ENCODE results near the gene PPRC1. TPM values are rescaled to one million over a fixed set of nuclear protein-coding genes. Genes with fewer than 3 reads are reported as not detected.

PPRC1 gene
- total and polyA plus RNA-seq, 3 experiments from 2014 or later: 20.7 to 106 (median 105) TPM

DNA sequence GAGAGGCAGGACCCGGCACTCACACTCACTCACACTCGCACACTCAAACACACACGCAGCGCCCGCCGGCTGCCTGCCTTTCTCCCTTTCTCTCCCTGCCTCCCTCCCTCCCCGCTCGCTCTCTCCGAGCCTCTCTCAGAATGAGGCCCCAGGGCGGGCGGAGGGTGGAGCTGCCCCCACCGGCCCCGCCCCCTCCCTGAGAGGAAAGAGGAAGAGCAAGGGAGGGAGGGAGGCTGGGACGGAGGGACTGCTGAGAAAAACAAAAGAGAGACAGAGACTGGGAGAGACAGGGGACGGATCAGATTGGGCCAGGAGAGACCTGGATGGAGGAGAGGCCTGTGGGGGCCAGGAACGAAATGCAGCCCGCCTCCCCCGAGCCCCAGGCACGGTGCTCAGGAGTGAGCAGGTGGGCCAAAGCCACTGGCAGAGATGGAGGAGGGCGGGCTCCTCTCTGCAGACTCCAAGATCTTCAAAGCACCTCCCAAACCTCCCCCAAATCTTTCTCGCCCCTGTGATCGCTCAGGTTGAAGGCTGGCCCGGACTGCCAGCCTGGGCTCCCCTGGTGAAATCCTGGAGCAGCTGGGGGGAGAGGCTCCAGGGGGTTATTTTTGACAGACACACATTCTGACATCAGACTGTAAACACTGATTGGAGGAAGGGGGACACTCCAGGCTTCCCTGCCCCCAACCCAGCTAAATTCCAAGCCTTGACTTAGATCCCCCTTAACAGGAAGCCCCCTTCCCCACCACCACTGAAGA, 17.8 kb upstream of the PPRC1 start:
- H3K27me3 Mint-ChIP-seq: no peaks in the 10 kb centered on the region

DNA sequence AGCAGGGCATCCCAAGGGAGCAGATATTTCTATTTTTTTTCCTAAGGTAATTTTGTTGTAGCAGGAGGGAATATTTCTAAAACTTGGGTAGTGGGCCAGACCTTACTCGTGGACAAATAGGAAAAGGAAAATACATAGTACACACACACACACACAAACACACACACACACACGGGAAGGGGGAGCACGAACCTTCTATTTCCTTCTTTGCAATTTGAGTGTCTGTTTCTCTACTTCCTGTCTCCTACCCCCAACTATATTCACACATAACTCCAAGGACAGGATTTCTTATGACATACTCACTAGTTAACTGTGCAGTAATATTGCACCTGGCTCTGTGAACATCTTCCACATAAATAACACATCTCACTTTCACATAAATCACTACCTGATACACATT, 17.1 kb upstream of the PPRC1 start:
- Mint-ChIP-seq H3K9me3 (no peaks in the 10 kb centered on the region), H3K27me3 (no peaks in the 10 kb centered on the region), H3K4me3 (peak overlapping the region; percentile 86 to 97 (median 91)), H3K27ac (peak overlapping the region; percentile 84 to 98 (median 92)), H3K4me1 (peaks cover 66 to 78% (median 67%) of the 10 kb centered on the region in 3 donors), H3K36me3 (peaks cover 0 to 23% (median 0%) of the 10 kb centered on the region in 3 donors)
- H3K9me3 ChIP-seq (ENCODE audit: low read length): no peaks in the 10 kb centered on the region
- DNase-seq: peak in 2 of 5 donors; percentile 25 to 34
- ChIA-PET CTCF (interaction anchor here (0.9 to 3.6 kb wide), 4 partner anchors 13 to 54 kb away, joined by 3 to 19 read pairs (median 9); partner anchors contain the start of gene PPRC1), POLR2A (interaction anchor here (0.5 to 1.9 kb wide), 2 partner anchors 39 to 60 kb away, joined by 3 to 5 read pairs; partner anchors contain the start of gene ARMH3)
- peak overlapping the region; percentile 48 for H3K27ac ChIP-seq (ENCODE audit: low read depth, low read length)
- H3K4me3 ChIP-seq (ENCODE audit: low read length): peak overlapping the region; percentile 73
- peaks cover 72% of the 10 kb centered on the region for H3K4me1 ChIP-seq (ENCODE audit: insufficient read depth, low read length)
- no peaks in the 10 kb centered on the region for H3K27me3 ChIP-seq (ENCODE audit: insufficient read depth, low read length, poor library complexity, severe bottlenecking)
- H3K36me3 ChIP-seq (ENCODE audit: insufficient read depth, low read length): peaks cover 8% of the 10 kb centered on the region

More for the DNA sequence above, 17.8 kb upstream of the PPRC1 start:
- Histone ChIP-seq H3K27ac (ENCODE audit: low read depth, low read length) (peak overlapping the region; percentile 48), H3K27me3 (ENCODE audit: insufficient read depth, low read length, poor library complexity, severe bottlenecking) (no peaks in the 10 kb centered on the region), H3K9me3 (ENCODE audit: low read length) (no peaks in the 10 kb centered on the region), H3K36me3 (ENCODE audit: insufficient read depth, low read length) (peaks cover 16% of the 10 kb centered on the region), H3K4me3 (ENCODE audit: low read length) (peak overlapping the region; percentile 73), H3K4me1 (ENCODE audit: insufficient read depth, low read length) (peaks cover 72% of the 10 kb centered on the region)
- ChIA-PET CTCF (interaction anchor here (0.9 to 3.6 kb wide), 5 partner anchors 13 to 54 kb away, joined by 3 to 19 read pairs (median 6); partner anchors contain the start of genes NOLC1 and PPRC1), POLR2A (interaction anchor here (1.9 kb wide), 1 partner anchor 60 kb away, joined by 5 read pairs; the partner anchor contains the start of gene ARMH3)
- peak overlapping the region; percentile 86 to 97 (median 91) for H3K4me3 Mint-ChIP-seq
- DNase-seq: peak; percentile 67 to 85 (median 79)
- H3K9me3 Mint-ChIP-seq: no peaks in the 10 kb centered on the region
- peak overlapping the region; percentile 84 to 98 (median 92) for H3K27ac Mint-ChIP-seq
- peaks cover 2 to 28% (median 4%) of the 10 kb centered on the region in 3 donors for H3K36me3 Mint-ChIP-seq
- H3K4me1 Mint-ChIP-seq: peaks cover 66 to 79% (median 67%) of the 10 kb centered on the region in 3 donors

DNA sequence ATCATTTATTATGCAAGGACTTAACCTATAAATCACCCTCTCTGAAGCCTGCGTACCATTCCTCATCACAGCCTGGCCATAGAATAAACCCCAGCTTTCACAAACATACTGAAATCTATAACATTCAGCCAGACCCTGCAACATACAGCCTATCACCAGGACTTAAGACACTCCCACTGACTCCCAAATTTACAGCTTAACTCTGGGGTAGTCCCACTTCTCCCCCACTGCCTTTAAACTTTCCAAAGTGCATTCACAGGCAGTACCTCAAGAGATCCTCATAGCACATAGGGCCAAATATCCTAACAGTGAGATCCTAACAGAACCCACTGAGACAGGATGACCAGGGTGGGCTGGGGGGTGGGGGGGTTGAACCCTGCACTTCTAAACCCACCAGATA, 16.2 kb upstream of the PPRC1 start:
- ChIA-PET POLR2A (interaction anchor here (0.7 to 1.9 kb wide), 3 partner anchors 48 to 320 kb away, joined by 3 to 5 read pairs (median 3); partner anchors contain the start of gene ARMH3), CTCF (no interaction called here)
- no peaks in the 10 kb centered on the region for H3K9me3 ChIP-seq (ENCODE audit: low read length)
- Mint-ChIP-seq H3K27me3 (no peaks in the 10 kb centered on the region), H3K4me1 (peaks cover 68 to 81% (median 75%) of the 10 kb centered on the region in 3 donors), H3K27ac (peak overlapping the region; percentile 66 to 98 (median 92)), H3K4me3 (peak overlapping the region in 6 of 7 donors; percentile 4 to 94 (median 87)), H3K9me3 (no peaks in the 10 kb centered on the region), H3K36me3 (peaks cover 0 to 17% (median 0%) of the 10 kb centered on the region in 3 donors)
- H3K36me3 ChIP-seq (ENCODE audit: insufficient read depth, low read length): no peaks in the 10 kb centered on the region
- H3K27me3 ChIP-seq (ENCODE audit: insufficient read depth, low read length, poor library complexity, severe bottlenecking): no peaks in the 10 kb centered on the region
- no peak overlapping the region for H3K27ac ChIP-seq (ENCODE audit: low read depth, low read length)
- no peak for DNase-seq
- H3K4me1 ChIP-seq (ENCODE audit: insufficient read depth, low read length): peaks cover 79% of the 10 kb centered on the region
- H3K4me3 ChIP-seq (ENCODE audit: low read length): peak overlapping the region; percentile 8

DNA sequence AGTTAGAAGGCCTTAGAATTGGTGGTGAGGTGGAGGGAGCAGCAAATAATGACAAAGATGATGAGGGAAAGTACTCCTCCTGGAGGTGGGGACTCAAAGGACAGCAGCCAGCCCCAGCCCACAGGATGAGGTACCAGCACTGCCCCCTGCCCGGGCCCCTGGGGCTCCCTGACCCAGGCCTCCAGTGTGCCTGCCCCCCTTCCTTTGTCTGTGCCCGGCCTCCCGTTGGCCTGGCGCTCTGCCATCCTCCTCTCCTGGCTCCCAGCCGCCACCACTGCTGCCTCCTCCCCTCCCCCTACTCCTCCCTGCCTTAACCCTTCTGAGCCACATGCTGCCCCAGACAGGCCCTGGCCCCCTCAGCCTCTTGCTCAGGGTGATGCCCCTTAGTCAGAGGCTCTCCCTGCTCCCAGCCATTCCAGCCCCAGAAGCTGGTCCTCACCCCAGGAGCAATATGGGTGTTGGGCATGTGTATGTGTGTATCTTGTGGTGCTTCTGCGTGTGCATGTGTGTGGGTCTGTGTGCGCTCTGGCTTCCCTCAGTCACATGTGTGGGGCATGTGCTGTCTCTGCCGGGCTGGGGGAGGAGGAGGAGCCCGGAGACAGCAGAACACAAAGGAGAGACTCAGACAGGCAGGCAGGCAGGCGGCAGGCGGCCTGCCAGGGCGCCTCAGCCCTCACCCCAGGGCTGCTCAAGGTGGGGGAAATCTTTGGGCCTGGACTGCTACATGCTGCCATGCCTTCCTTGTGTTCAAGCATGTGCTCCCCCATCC, 15.3 kb upstream of the PPRC1 start:
- H3K36me3 ChIP-seq (ENCODE audit: insufficient read depth, low read length): no peaks in the 10 kb centered on the region
- H3K9me3 Mint-ChIP-seq: no peaks in the 10 kb centered on the region
- H3K4me3 Mint-ChIP-seq: peak overlapping the region; percentile 89 to 97 (median 94)
- no peaks in the 10 kb centered on the region for H3K27me3 ChIP-seq (ENCODE audit: insufficient read depth, low read length, poor library complexity, severe bottlenecking)
- ChIA-PET CTCF (interaction anchor here (1.5 kb wide), 1 partner anchor 45 kb away, joined by 3 read pairs; no protein-coding TSS in a partner anchor), POLR2A (interaction anchor here (0.6 to 1.3 kb wide), 2 partner anchors 62 to 341 kb away, joined by 3 to 4 read pairs; no protein-coding TSS in a partner anchor)
- H3K36me3 Mint-ChIP-seq: peaks cover 0 to 12% (median 0%) of the 10 kb centered on the region in 3 donors
- peak; percentile 39 to 74 (median 57) for DNase-seq
- no peaks in the 10 kb centered on the region for H3K9me3 ChIP-seq (ENCODE audit: low read length)
- peak overlapping the region; percentile 82 for H3K4me3 ChIP-seq (ENCODE audit: low read length)
- no peaks in the 10 kb centered on the region for H3K27me3 Mint-ChIP-seq
- peaks cover 65 to 82% (median 78%) of the 10 kb centered on the region in 3 donors for H3K4me1 Mint-ChIP-seq
- H3K4me1 ChIP-seq (ENCODE audit: insufficient read depth, low read length): peaks cover 76% of the 10 kb centered on the region
- H3K27ac Mint-ChIP-seq: peak overlapping the region; percentile 90 to 98 (median 96)
- H3K27ac ChIP-seq (ENCODE audit: low read depth, low read length): peak overlapping the region; percentile 96

DNA sequence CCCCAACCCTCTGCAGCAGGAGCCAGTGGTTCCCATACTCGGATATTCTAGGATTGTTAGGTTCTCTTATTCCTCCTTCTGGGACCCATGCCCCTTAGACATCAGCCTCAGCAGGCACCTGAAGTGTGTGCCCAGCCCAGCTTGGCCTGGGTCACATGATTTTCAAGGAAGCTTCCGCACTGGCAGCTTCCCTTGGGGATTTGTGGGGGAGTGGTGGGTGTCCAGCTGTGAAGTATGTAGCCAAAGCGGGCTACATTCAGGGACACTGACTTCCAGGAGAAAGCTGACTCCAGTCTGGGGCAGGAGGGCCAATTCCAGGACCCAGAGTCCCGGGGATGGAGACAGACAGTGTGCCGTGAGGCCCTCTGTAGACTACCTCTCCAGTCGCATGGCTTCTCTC, 14.0 kb upstream of the PPRC1 start:
- peak overlapping the region; percentile 82 for H3K4me3 ChIP-seq (ENCODE audit: low read length)
- H3K36me3 ChIP-seq (ENCODE audit: insufficient read depth, low read length): no peaks in the 10 kb centered on the region
- Mint-ChIP-seq H3K9me3 (no peaks in the 10 kb centered on the region), H3K27ac (peak overlapping the region; percentile 90 to 98 (median 96)), H3K4me1 (peaks cover 54 to 76% (median 72%) of the 10 kb centered on the region in 3 donors), H3K27me3 (no peaks in the 10 kb centered on the region), H3K4me3 (peak overlapping the region; percentile 89 to 97 (median 94)), H3K36me3 (peaks cover 0 to 9% (median 0%) of the 10 kb centered on the region in 3 donors)
- H3K27me3 ChIP-seq (ENCODE audit: insufficient read depth, low read length, poor library complexity, severe bottlenecking): no peaks in the 10 kb centered on the region
- ChIA-PET POLR2A (interaction anchor here (0.6 to 1.2 kb wide), 4 partner anchors 12 to 35 kb away, joined by 3 to 5 read pairs (median 4); partner anchors contain the start of gene PPRC1), CTCF (interaction anchor here (0.9 to 1.6 kb wide), 3 partner anchors 14 to 46 kb away, joined by 3 to 4 read pairs (median 3); partner anchors contain the start of genes NOLC1 and PPRC1)
- H3K4me1 ChIP-seq (ENCODE audit: insufficient read depth, low read length): peaks cover 63% of the 10 kb centered on the region
- H3K9me3 ChIP-seq (ENCODE audit: low read length): no peaks in the 10 kb centered on the region
- DNase-seq: peak in 1 of 5 donors; percentile 36
- peak overlapping the region; percentile 96 for H3K27ac ChIP-seq (ENCODE audit: low read depth, low read length)

DNA sequence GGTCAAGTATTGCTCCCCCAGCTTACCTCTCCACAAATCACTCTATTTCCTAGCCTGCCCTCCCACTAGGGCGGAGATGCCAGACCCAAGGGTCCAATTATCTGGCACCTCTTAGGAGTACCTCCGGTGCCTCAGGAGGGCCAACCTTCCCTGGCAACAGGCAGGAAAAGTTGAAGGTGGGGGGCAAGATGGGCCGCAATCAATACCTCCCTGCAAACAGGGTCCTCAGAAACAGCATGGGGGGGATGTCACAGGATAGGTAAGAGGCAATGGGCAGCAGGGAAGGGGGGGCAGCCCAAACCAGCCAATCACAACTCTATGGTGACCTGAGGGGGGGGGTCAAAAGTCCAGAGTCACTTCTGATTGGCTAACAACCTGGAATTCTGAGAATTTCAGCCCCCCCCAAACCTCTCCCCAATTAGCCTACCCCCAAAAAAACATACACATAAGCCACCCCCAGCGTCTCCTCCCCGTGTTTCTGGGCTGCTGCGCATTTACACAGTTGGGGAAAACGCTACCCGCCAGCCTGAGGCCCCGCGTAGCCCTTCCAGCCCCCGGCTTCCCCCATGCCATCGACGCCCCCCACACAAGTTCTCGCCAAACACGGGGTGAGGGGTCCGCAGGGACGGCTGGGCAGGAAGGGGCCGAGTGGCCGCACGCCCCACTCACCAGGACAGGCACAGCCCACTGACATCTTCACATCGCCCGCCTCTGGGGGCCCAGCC, 13.3 kb upstream of the PPRC1 start:
- ChIA-PET CTCF (interaction anchor here (0.9 to 1.6 kb wide), 3 partner anchors 13 to 47 kb away, joined by 3 to 4 read pairs (median 3); partner anchors contain the start of genes NOLC1 and PPRC1), POLR2A (interaction anchor here (0.6 to 1.2 kb wide), 4 partner anchors 12 to 35 kb away, joined by 3 to 5 read pairs (median 4); partner anchors contain the start of gene PPRC1)
- Mint-ChIP-seq H3K4me1 (peaks cover 54 to 75% (median 72%) of the 10 kb centered on the region in 3 donors), H3K27ac (peak overlapping the region; percentile 90 to 98 (median 96)), H3K27me3 (no peaks in the 10 kb centered on the region), H3K4me3 (peak overlapping the region; percentile 89 to 97 (median 94)), H3K36me3 (peaks cover 0 to 9% (median 0%) of the 10 kb centered on the region in 3 donors), H3K9me3 (no peaks in the 10 kb centered on the region)
- no peaks in the 10 kb centered on the region for H3K27me3 ChIP-seq (ENCODE audit: insufficient read depth, low read length, poor library complexity, severe bottlenecking)
- no peaks in the 10 kb centered on the region for H3K36me3 ChIP-seq (ENCODE audit: insufficient read depth, low read length)
- DNase-seq: peak in 4 of 5 donors; percentile 30 to 64 (median 48)
- H3K27ac ChIP-seq (ENCODE audit: low read depth, low read length): peak overlapping the region; percentile 96
- peaks cover 60% of the 10 kb centered on the region for H3K4me1 ChIP-seq (ENCODE audit: insufficient read depth, low read length)
- no peaks in the 10 kb centered on the region for H3K9me3 ChIP-seq (ENCODE audit: low read length)
- H3K4me3 ChIP-seq (ENCODE audit: low read length): peak overlapping the region; percentile 82
